GM19397 (cell line): ENCODE results near the gene GRK3.

Experiments used
- ATAC-seq: cut with Tn5 transposase; IDR thresholded peaks from one replicate; pipeline ENCODE4 v1.9.1; 2021; ENCODE audit warnings: mild to moderate bottlenecking, moderate library complexity; ENCODE audit not compliant: unreplicated experiment

The GRK3 gene

GRCh38 chr22:25751174-25751581 is 186.7 kb downstream of the GRK3 start:
- no peak for ATAC-seq

GRCh38 chr22:25752615-25753214 is 188.2 kb downstream of the GRK3 start:
- no peak for ATAC-seq

- ATAC-seq: no peak
Measured at GRCh38 chr22:25753252-25753651, 188.8 kb downstream of the GRK3 start.

- ATAC-seq: no peak
Measured at GRCh38 chr22:25754527-25755202, 190.2 kb downstream of the GRK3 start.

GRCh38 chr22:25757686-25758085 is 193.2 kb downstream of the GRK3 start:
- no peak for ATAC-seq

- no peak for ATAC-seq
Measured at GRCh38 chr22:25758316-25758715, 193.8 kb downstream of the GRK3 start.

GRCh38 chr22:25759825-25760231 is 195.4 kb downstream of the GRK3 start:
- ATAC-seq: no peak

GRCh38 chr22:25760294-25760693 is 195.8 kb downstream of the GRK3 start:
- no peak for ATAC-seq

GRCh38 chr22:25760848-25761595 is 196.5 kb downstream of the GRK3 start:
- no peak for ATAC-seq

GRCh38 chr22:25762147-25762546 is 197.7 kb downstream of the GRK3 start:
- ATAC-seq: no peak

- ATAC-seq: no peak
Measured at GRCh38 chr22:25763239-25763777, 198.8 kb downstream of the GRK3 start.

- no peak for ATAC-seq
Measured at GRCh38 chr22:25764270-25765015, 200.0 kb downstream of the GRK3 start.

GRCh38 chr22:25765016-25765367 is 200.5 kb downstream of the GRK3 start:
- ATAC-seq: no peak

GRCh38 chr22:25765801-25766200 is 201.3 kb downstream of the GRK3 start:
- no peak for ATAC-seq

GRCh38 chr22:25766418-25766817 is 201.9 kb downstream of the GRK3 start:
- ATAC-seq: no peak

GRCh38 chr22:25770333-25770732 is 205.9 kb downstream of the GRK3 start:
- ATAC-seq: no peak

GRCh38 chr22:25772288-25772687 is 207.8 kb downstream of the GRK3 start:
- no peak for ATAC-seq

- no peak for ATAC-seq
Measured at GRCh38 chr22:25774575-25775026, 210.1 kb downstream of the GRK3 start.

GRCh38 chr22:25775531-25775930 is 211.1 kb downstream of the GRK3 start:
- ATAC-seq: no peak

- no peak for ATAC-seq
Measured at GRCh38 chr22:25777411-25777810, 212.9 kb downstream of the GRK3 start.

GRCh38 chr22:25777870-25778269 is 213.4 kb downstream of the GRK3 start:
- no peak for ATAC-seq
